Lower leg skin (tissue), 3 donors: ENCODE results near the gene PDXDC1.
"Not testable (repeated sequence)": the region's sequence is repeated elsewhere in the genome, so short reads cannot be mapped to it uniquely, and the experiment has no call there.

ENCODE experiments used
- CTCF ChIP-seq, 3 donors: fragments of 450-650 bp; IDR thresholded peaks; one replicate each; pipeline ENCODE4 v1.5.1; 2016; ENCODE audit warnings: antibody characterized with exemption in 3 of 3, mild to moderate bottlenecking in 3 of 3, moderate library complexity in 2 of 3
- POLR2A ChIP-seq, 2 donors: fragments of 450-650 bp; IDR thresholded peaks; one replicate each; pipeline ENCODE4 v1.6.1; 2016 to 2017; ENCODE audit warnings: antibody characterized with exemption in 2 of 2, mild to moderate bottlenecking in 1 of 2, moderate library complexity in 1 of 2

- TF ChIP-seq CTCF, POLR2A (IDR thresholded peaks at IDR 0.05): not testable (repeated sequence)
Observed at GRCh38 chr16:15082788-15083187, 108.0 kb downstream of the PDXDC1 start.
